Activated T-cell treated with anti-CD3 and anti-CD28 coated beads, Interleukin-2, amount 50 U/mL, for 4 hours (primary cell): ENCODE results near the gene RNF138. TPM values are rescaled to one million over a fixed set of nuclear protein-coding genes. Genes with fewer than 3 reads are reported as not detected.
"Not testable (repeated sequence)": the region's sequence is repeated elsewhere in the genome, so short reads cannot be mapped to it uniquely, and the experiment has no call there.

Source experiments
- ATAC-seq, 2 donors: fragments of 200-7000 bp; cut with Tn5 transposase; one replicate each; pipeline ENCODE4 v1.10.0; 2021
- DNase-seq: peaks from one replicate; pipeline ENCODE4 v3.0.0-alpha.2; 2020
- H3K27me3 Mint-ChIP-seq: one replicate; pipeline ENCODE4 v1.8.0; 2021; ENCODE audit warnings: low read depth, mixed read lengths
- H3K36me3 Mint-ChIP-seq: one replicate; pipeline ENCODE4 v1.8.0; 2022; ENCODE audit warnings: mixed read lengths; ENCODE audit not compliant: insufficient read depth
- H3K4me1 Mint-ChIP-seq: one replicate; pipeline ENCODE4 v1.8.0; 2021; ENCODE audit warnings: low read depth, mixed read lengths
- H3K4me3 Mint-ChIP-seq: one replicate; pipeline ENCODE4 v1.8.0; 2021; ENCODE audit warnings: mild to moderate bottlenecking, moderate library complexity, mixed read lengths
- H3K9me3 Mint-ChIP-seq: one replicate; pipeline ENCODE4 v1.8.0; 2021; ENCODE audit warnings: mixed read lengths
- total RNA-seq, 3 donors: library from RNA; stranded (reverse); gene quantifications; one replicate each; pipeline ENCODE4 v1.2.1, GENCODE V29; 2021

Gene RNF138
- total RNA-seq, 3 donors from 2014 or later: 96.0 to 120 (median 104) TPM

DNA sequence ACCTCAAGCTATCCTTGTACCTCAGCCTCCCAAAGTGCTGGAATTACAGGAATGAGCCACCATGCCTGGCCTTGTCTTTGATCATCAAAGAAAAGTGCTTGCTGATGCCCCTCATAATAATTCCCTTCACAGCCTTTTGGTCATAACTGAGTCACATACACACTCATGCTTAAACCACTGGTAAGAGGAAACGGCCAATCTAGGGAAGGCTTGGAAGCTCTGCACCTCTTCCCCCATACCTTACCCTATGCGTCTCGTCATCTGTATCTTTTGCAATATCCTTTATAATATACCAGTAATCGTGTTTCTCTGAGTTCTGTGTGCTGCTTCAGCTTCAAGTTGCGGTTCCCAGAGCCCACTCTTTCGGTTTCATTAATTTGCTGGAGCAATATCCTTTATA is 4.8 kb upstream of the RNF138 start:
- no peak for ATAC-seq
- no peaks in the 10 kb centered on the region for H3K27me3 Mint-ChIP-seq
- no peak for DNase-seq
- H3K4me1 Mint-ChIP-seq: peaks cover 37% of the 10 kb centered on the region
- H3K4me3 Mint-ChIP-seq: no peak overlapping the region
- peaks cover 2% of the 10 kb centered on the region for H3K36me3 Mint-ChIP-seq
- no peaks in the 10 kb centered on the region for H3K9me3 Mint-ChIP-seq

DNA sequence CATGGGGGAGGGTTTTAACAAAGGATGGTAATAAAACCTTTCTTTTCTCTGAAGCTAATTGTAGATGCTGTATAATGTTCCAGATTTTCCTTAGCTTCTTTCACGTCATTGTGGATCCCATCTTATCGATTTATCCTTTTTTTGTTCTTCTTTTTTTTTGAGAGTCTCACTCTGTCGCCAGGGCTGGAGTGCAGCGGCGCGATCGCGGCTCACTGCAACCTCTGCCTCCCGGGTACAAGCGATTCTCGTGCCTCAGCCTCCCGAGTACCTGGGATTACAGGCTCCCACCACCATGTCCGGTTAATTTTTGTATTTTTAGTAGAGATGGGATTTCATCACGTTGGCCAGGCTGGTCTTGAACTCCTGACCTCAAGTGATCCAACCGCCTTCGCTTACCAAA is 843 bp upstream of the RNF138 start:
- not testable (repeated sequence) for ATAC-seq, H3K4me3 Mint-ChIP-seq, H3K9me3 Mint-ChIP-seq, H3K27me3 Mint-ChIP-seq, DNase-seq
- peaks cover 17% of the 10 kb centered on the region for H3K36me3 Mint-ChIP-seq
- H3K4me1 Mint-ChIP-seq: peaks cover 37% of the 10 kb centered on the region

DNA sequence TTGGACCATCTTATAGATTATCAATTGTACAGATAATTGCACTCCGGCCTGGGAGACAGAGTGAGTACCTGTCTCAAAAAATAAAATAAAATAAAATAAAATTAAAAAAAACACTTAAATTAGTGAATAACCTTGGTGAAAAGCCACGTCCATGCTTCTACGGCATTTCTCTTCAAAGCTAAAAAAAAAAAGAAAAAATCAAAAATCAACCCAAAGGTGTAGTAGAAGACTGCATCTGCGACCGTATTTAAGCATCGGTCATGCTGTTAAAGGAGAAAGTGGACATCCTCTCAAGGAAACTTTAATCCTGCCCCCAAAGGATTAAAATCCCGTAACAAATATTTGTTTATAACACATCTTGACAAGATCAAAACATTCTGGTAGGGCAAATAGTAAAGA is 350 bp upstream of the RNF138 start:
- Mint-ChIP-seq H3K9me3 (no peaks in the 10 kb centered on the region), H3K36me3 (peaks cover 21% of the 10 kb centered on the region), H3K4me3 (peak overlapping the region; percentile 97), H3K27me3 (no peaks in the 10 kb centered on the region), H3K4me1 (peaks cover 38% of the 10 kb centered on the region)
- ATAC-seq (no peak), DNase-seq (no peak)

DNA sequence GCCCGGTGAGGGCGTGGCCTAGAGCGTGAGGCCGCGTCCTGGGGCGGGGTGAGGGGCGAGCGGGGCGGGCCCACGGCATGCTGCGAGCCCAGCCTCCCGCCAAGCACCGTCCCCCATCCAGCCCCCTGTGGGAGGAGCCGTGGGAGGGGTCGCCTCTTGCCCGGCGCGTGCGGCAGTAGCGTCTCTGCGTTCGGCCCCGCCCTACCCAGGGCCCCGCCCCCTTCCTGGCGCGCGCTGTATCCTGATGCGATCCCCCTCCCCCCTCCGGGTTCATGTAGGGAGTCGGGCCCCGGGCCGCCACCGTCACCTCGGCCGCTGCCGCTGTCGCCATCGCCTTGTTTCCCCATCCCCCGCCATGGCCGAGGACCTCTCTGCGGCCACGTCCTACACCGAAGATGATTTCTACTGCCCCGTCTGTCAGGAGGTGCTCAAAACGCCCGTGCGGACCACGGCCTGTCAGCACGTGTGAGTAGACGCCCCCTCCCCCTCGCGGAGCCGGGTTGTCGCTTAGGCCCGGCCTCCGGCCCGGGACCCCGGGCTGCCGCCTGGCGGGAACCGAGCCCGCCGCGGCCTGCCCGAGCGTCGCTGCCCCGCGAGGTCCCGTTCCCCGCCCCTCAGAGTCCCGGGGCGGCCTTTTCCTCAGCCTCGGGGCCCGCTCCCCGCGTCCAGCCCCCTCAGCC is 888 bp downstream of the RNF138 start:
- H3K36me3 Mint-ChIP-seq: peaks cover 22% of the 10 kb centered on the region
- peak overlapping the region; percentile 98 for H3K4me3 Mint-ChIP-seq
- no peaks in the 10 kb centered on the region for H3K9me3 Mint-ChIP-seq
- no peaks in the 10 kb centered on the region for H3K27me3 Mint-ChIP-seq
- DNase-seq (peak; percentile 100), ATAC-seq (peak; percentile 90)
- H3K4me1 Mint-ChIP-seq: peaks cover 45% of the 10 kb centered on the region

DNA sequence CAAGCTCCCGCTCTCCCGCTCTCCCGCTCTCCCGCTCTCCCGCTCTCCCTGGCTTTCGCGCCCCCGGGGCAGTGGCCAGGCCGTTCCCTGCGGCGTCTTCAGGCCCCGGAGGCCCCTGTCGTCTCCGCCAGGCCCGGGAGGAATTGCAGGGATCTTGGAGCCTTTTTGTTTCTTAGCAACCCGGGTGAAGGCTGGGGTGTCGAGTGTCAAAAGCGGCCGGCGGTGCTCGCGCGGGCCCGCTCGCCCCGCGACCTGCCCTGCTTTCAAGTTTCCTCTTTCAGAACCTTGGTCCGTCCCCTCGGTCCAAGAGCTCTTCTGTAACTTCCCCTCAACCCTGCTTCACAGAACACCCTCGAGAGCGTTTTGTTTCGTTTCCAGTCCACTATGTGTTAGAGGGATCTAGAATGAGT is 1.4 kb downstream of the RNF138 start:
- Mint-ChIP-seq H3K4me1 (peaks cover 46% of the 10 kb centered on the region), H3K36me3 (peaks cover 22% of the 10 kb centered on the region), H3K4me3 (peak overlapping the region; percentile 98), H3K27me3 (no peaks in the 10 kb centered on the region), H3K9me3 (no peaks in the 10 kb centered on the region)
- DNase-seq (no peak), ATAC-seq (peak; percentile 0 to 2)

DNA sequence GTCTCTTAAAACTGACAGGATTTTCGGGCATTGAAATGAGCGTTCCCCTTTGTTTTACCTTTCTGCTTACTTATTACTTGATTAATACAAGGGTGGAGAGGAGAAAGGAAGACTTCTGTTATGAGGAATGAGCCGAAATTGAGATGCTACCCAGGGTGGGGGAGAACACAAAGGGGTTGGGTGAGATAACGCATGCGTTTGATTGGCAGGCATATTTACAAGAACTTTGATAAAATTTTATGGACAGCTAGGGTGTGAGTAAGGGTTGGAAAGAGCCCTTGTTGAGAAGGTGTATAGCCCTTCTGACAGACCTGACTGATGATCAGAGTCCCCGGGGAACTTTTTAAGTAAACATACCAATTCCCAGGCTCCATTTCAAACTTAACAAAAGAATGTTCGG is 1.8 kb downstream of the RNF138 start:
- H3K27me3 Mint-ChIP-seq: no peaks in the 10 kb centered on the region
- H3K4me3 Mint-ChIP-seq: peak overlapping the region; percentile 98
- no peaks in the 10 kb centered on the region for H3K9me3 Mint-ChIP-seq
- H3K4me1 Mint-ChIP-seq: peaks cover 46% of the 10 kb centered on the region
- DNase-seq (no peak), ATAC-seq (no peak)
- peaks cover 22% of the 10 kb centered on the region for H3K36me3 Mint-ChIP-seq

DNA sequence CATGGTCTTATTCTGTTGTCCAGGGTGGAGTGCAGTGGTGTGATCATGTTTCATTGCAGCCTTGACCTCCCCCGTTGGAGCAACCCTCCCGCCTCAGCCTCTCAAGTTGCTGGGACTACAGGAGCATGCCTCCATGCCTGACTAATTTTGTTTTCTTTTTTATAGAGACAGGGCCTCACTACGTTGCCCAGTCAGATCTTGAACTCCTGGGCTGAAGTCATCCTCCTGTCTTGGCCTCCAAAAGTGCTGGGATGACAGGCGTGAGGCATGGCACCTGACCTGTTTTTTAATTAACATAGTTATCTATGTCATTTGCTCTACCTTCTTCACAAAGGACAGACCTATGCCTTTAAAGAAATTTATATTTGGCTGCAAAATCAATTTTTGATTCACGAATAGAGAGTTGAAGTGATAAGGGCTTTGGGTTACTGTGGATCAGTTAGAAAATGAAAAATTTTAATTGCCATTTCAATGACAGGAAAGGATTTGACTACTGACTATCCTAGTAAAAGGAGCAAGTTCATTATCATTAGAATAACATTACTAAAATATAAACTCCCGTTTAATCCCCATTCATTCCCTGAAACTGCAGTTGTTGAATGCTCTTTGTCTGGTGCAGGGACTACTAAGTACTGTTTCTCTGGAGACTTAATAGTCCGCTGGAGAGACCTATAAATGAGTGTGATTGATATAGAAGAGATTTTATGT is 3.7 kb downstream of the RNF138 start:
- no peaks in the 10 kb centered on the region for H3K27me3 Mint-ChIP-seq
- no peak for DNase-seq
- H3K4me1 Mint-ChIP-seq: peaks cover 58% of the 10 kb centered on the region
- peak overlapping the region; percentile 98 for H3K4me3 Mint-ChIP-seq
- ATAC-seq: no peak
- no peaks in the 10 kb centered on the region for H3K9me3 Mint-ChIP-seq
- peaks cover 26% of the 10 kb centered on the region for H3K36me3 Mint-ChIP-seq

DNA sequence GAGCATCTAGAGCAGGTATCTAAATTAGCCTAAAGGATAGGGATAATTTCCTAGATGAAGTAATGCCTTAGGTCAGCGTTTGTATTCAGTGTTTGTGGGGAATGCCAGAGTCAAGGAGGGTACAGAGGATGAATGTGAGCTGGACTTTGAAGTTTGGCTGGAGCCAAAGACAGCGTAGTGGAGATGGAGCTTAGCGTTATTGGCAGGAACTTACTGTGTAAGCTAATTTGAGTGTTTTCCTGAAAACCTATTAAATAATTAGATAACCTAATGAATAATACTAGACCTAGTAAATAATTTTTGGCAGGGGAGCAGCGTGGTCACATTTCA is 4.2 kb downstream of the RNF138 start:
- DNase-seq: no peak
- Mint-ChIP-seq H3K4me1 (peaks cover 60% of the 10 kb centered on the region), H3K9me3 (no peaks in the 10 kb centered on the region), H3K4me3 (peak overlapping the region; percentile 98), H3K36me3 (peaks cover 27% of the 10 kb centered on the region), H3K27me3 (no peaks in the 10 kb centered on the region)
- ATAC-seq: no peak

DNA sequence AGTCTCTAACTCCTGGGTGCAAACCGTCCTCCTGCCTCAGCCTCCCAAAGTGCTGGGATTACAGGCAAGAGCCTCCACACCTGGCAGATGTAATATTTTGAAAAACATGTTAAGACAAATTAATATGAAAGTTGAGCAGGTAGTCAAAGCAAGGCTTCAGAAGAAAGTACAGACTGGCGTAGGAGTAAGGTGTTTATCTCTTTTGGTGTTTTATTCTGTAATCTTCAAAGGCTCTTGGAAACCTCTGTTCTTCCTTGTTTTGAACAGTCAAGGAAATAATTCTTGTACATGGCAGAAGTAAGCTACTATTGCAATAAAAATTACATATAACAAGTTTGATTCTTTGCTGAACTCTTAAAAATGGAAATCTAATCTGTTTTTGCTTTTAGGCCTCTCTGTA is 5.3 kb downstream of the RNF138 start:
- H3K4me3 Mint-ChIP-seq: peak overlapping the region; percentile 98
- H3K27me3 Mint-ChIP-seq: no peaks in the 10 kb centered on the region
- peaks cover 29% of the 10 kb centered on the region for H3K36me3 Mint-ChIP-seq
- H3K4me1 Mint-ChIP-seq: peaks cover 60% of the 10 kb centered on the region
- ATAC-seq: no peak
- H3K9me3 Mint-ChIP-seq: no peaks in the 10 kb centered on the region
- DNase-seq: no peak

DNA sequence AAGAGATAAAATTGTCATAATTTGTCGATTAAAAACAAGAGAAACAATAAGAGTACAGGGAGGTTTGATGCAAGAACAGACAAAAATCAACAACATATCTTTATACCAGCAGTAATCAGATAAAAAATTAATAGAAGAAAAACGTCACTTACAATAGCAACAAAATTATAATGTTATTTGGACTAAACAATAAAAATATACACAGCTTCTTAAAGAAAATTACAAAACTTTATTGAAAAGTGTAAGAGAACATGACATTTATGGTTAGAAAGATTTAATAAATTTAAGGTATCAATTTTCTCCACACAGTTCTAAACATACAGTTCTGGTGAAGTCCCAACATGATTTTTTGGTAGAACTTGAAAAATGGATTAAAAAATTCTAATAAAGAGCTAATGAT is 12.8 kb downstream of the RNF138 start:
- no peak for DNase-seq
- Mint-ChIP-seq H3K36me3 (peaks cover 20% of the 10 kb centered on the region), H3K9me3 (no peaks in the 10 kb centered on the region), H3K4me1 (peaks cover 51% of the 10 kb centered on the region), H3K4me3 (no peak overlapping the region), H3K27me3 (no peaks in the 10 kb centered on the region)
- ATAC-seq: no peak

DNA sequence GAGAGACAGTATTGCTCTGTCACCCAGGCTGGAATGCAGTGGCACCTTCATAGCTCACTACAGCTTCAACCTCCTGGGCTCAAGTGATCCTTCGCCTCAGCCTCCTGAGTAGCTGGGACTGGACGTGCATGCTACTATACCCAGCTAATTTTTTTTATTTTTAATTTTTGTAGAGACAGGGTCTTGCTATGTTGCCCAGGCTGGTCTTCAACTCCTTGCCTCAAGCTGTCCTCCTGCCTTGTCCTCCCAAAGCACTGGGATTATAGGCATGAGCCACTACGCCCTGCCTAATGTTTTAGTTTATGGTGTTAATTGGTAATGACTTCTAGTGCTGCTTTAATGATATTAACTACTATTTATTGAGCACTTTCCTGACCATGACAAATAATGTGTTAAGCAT is 18.3 kb downstream of the RNF138 start:
- ATAC-seq: no peak
- Mint-ChIP-seq H3K27me3 (no peaks in the 10 kb centered on the region), H3K4me1 (peaks cover 54% of the 10 kb centered on the region), H3K36me3 (peaks cover 19% of the 10 kb centered on the region), H3K4me3 (no peak overlapping the region), H3K9me3 (no peaks in the 10 kb centered on the region)
- DNase-seq: no peak

DNA sequence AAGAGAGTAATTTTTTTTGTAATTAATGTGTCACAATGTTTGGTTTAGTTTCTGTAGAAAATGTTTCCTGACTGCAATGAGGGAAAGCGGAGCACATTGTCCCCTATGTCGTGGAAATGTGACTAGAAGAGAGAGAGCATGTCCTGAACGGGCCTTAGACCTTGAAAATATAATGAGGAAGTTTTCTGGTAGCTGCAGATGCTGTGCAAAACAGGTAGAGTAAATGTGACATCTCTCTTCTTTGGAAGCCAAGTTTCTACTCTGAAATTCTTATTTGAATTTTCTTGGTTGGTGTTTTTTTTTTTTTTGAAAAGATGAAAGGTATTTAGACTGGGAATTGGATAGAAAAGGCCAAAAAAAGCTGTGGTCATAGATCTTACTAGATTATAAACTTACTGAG is 20.0 kb downstream of the RNF138 start:
- no peaks in the 10 kb centered on the region for H3K9me3 Mint-ChIP-seq
- H3K36me3 Mint-ChIP-seq: peaks cover 24% of the 10 kb centered on the region
- DNase-seq: no peak
- no peak overlapping the region for H3K4me3 Mint-ChIP-seq
- H3K4me1 Mint-ChIP-seq: peaks cover 47% of the 10 kb centered on the region
- no peaks in the 10 kb centered on the region for H3K27me3 Mint-ChIP-seq
- ATAC-seq: no peak

DNA sequence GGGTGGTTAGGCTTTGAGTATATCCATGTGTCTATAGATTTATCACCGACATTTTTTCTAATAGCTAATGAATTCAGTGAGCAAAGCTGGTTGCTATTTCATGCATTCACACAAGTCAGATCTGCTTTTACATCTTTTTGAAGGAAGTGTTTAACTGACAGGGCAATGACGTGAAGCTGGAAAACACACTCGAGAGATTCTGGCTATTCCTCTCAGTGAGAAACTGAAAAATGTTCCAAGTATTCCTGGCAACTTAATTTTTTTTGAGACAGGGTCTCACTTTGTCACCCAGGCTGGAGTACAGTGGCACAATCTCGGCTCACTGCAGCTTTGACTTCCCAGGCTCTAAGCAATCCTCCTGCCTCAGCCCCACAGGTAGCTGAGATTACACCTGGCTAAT is 21.2 kb downstream of the RNF138 start:
- H3K4me1 Mint-ChIP-seq: peaks cover 53% of the 10 kb centered on the region
- H3K36me3 Mint-ChIP-seq: peaks cover 29% of the 10 kb centered on the region
- H3K27me3 Mint-ChIP-seq: no peaks in the 10 kb centered on the region
- no peak for ATAC-seq
- DNase-seq: no peak
- H3K9me3 Mint-ChIP-seq: no peaks in the 10 kb centered on the region
- no peak overlapping the region for H3K4me3 Mint-ChIP-seq

DNA sequence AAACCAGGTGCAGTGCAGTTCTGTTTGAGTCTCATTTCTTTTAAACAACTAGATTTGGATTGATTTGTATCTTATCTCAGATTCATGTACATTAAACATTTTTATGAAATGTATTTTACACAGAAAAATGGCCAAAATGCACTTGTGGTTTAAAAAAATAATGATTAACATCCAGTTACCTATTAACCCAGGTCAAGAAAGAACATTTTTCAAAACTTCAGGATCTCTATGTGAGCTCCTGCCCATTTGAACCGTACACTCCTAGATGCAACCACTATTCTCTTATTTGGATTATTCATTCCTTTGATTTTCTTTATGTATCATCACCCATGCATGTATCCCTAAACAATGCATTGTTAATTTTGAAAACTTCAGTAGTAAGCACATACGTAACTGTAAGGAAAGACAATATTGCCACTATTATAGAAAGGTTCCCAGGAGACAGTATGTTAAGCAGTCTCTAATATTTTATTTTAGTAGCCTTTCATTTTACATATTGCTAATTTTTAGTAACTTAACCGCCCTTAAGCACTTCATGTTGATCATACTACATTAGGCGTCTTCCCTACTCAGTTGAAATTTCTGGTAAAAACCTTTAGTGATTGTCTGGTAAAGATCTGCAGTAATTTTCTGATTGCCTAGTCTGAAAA is 22.7 kb downstream of the RNF138 start:
- H3K27me3 Mint-ChIP-seq: no peaks in the 10 kb centered on the region
- peaks cover 42% of the 10 kb centered on the region for H3K4me1 Mint-ChIP-seq
- no peak for ATAC-seq
- H3K4me3 Mint-ChIP-seq: no peak overlapping the region
- peaks cover 28% of the 10 kb centered on the region for H3K36me3 Mint-ChIP-seq
- no peak for DNase-seq
- no peaks in the 10 kb centered on the region for H3K9me3 Mint-ChIP-seq

DNA sequence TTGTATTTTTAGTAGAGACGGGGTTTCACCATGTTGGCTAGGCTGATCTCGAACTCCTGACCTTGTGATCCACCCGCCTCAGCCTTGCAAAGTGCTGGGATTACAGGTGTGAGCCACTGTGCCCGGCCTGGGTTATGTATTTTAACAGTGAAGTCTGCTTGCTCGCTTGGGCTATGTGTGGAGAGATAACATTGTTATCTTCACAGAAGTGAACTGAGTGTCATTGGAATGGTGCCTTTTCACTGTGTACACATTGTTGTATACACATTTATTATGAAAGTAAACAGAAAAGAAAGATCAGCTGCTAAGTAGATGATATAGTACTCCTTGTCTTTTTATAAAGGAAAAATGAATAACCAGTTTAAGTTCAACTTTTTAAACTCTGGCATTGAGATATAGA is 30.4 kb downstream of the RNF138 start:
- Mint-ChIP-seq H3K4me3 (no peak overlapping the region), H3K36me3 (peaks cover 27% of the 10 kb centered on the region), H3K27me3 (no peaks in the 10 kb centered on the region), H3K9me3 (no peaks in the 10 kb centered on the region), H3K4me1 (peaks cover 9% of the 10 kb centered on the region)
- ATAC-seq (no peak), DNase-seq (no peak)
